MCF 10A (cell line): ENCODE results near the gene RAB30. TPM values are rescaled to one million over a fixed set of nuclear protein-coding genes. Genes with fewer than 3 reads are reported as not detected.

Experiments
- BruUV-seq: library from RNA; stranded (reverse); fragments of 400-500 nt; replicated peaks from 2 replicates; lab custom pipeline; 2021; lab: Mats Ljungman, UMichigan
- CTCF ChIA-PET: fragments of 300-600 bp; sonication (Branson Sonifier 250); formaldehyde crosslinking; extraction: SDS; loops from one replicate; lab custom pipeline; 2021; ENCODE audit warnings: antibody characterized with exemption, inconsistent platforms; lab: Yijun Ruan, JAX
- POLR2A ChIA-PET: fragments of 300-600, 350-650 bp; sonication (Branson Sonifier 250); formaldehyde crosslinking; extraction: SDS; loops from one replicate; lab custom pipeline; 2020; ENCODE audit warnings: antibody characterized with exemption, inconsistent platforms; lab: Yijun Ruan, JAX
- DNase-seq: peaks from one replicate; pipeline ENCODE4 v3.0.0-alpha.2; 2018; ENCODE audit not compliant: unreplicated experiment
- H3K27ac Mint-ChIP-seq: one replicate; pipeline ENCODE4 v1.8.0; 2022; ENCODE audit warnings: mild to moderate bottlenecking, low read depth, mixed read lengths; ENCODE audit not compliant: unreplicated experiment
- H3K27me3 Mint-ChIP-seq: one replicate; pipeline ENCODE4 v1.8.0; 2022; ENCODE audit warnings: mixed read lengths; ENCODE audit not compliant: insufficient read depth, unreplicated experiment
- H3K36me3 Mint-ChIP-seq: one replicate; pipeline ENCODE4 v1.8.0; 2022; ENCODE audit warnings: mild to moderate bottlenecking, moderate library complexity, mixed read lengths; ENCODE audit not compliant: insufficient read depth, unreplicated experiment
- H3K4me1 Mint-ChIP-seq: one replicate; pipeline ENCODE4 v1.8.0; 2022; ENCODE audit warnings: mixed read lengths; ENCODE audit not compliant: insufficient read depth, unreplicated experiment
- H3K4me3 Mint-ChIP-seq: one replicate; pipeline ENCODE4 v1.8.0; 2022; ENCODE audit warnings: mild to moderate bottlenecking, moderate library complexity, mixed read lengths; ENCODE audit not compliant: unreplicated experiment
- H3K9me3 Mint-ChIP-seq: one replicate; pipeline ENCODE4 v1.8.0; 2022; ENCODE audit warnings: mixed read lengths; ENCODE audit not compliant: unreplicated experiment
- intact Hi-C: fragments of 100-400 bp; cut with micrococcal nuclease; formaldehyde crosslinking; loops from 2 replicates; pipeline ENCODE4 v1.14.1; 2022
- total RNA-seq: library from RNA; stranded (reverse); gene quantifications from 2 replicates; pipeline ENCODE4 v1.2.3, GENCODE V29; 2022
- TF ChIP-seq, protein P1 (sequence below): fragments of 200-600 bp; IDR thresholded peaks from one replicate; pipeline ENCODE4 v1.8.0; 2022; ENCODE audit warnings: antibody characterized with exemption, mild to moderate bottlenecking; ENCODE audit not compliant: unreplicated experiment

Gene RAB30
- total RNA-seq, 1 experiment from 2014 or later = 12.5 TPM

DNA sequence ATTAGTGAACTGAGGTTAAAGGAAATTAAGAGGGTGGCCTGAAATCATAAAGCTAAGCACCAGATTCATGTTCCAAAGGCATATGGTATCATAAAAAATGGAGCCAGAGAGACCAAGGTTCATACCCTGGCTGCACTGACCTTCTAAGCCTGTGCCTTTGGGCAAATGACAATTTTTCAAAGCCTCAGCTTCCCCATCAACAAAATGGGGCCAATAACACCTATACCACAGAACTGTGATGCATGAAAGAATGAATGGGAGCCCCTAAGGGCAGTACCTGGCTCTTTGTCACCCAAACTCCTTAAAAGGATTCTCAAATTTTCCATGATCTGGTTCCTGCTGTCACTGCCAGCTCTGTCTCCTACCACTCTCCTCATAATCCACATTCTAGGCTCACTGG is 72.5 kb downstream of the RAB30 start:
- DNase-seq = no peak
- no peaks in the 10 kb centered on the region for H3K9me3 Mint-ChIP-seq
- ChIA-PET POLR2A (interaction anchor here (1.0 to 1.1 kb wide), 2 partner anchors 24 to 35 kb away, joined by 4 to 5 read pairs; no protein-coding TSS in a partner anchor), CTCF (interaction anchor here (0.6 to 1.4 kb wide), 3 partner anchors 23 to 298 kb away, joined by 3 to 4 read pairs (median 3); no protein-coding TSS in a partner anchor)
- BruUV-seq = no TSS peak
- H3K4me1 Mint-ChIP-seq = peaks cover 9% of the 10 kb centered on the region
- TF ChIP-seq, protein P1, sequence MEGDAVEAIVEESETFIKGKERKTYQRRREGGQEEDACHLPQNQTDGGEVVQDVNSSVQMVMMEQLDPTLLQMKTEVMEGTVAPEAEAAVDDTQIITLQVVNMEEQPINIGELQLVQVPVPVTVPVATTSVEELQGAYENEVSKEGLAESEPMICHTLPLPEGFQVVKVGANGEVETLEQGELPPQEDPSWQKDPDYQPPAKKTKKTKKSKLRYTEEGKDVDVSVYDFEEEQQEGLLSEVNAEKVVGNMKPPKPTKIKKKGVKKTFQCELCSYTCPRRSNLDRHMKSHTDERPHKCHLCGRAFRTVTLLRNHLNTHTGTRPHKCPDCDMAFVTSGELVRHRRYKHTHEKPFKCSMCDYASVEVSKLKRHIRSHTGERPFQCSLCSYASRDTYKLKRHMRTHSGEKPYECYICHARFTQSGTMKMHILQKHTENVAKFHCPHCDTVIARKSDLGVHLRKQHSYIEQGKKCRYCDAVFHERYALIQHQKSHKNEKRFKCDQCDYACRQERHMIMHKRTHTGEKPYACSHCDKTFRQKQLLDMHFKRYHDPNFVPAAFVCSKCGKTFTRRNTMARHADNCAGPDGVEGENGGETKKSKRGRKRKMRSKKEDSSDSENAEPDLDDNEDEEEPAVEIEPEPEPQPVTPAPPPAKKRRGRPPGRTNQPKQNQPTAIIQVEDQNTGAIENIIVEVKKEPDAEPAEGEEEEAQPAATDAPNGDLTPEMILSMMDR = no peak
- H3K4me3 Mint-ChIP-seq = no peak overlapping the region
- peaks cover 15% of the 10 kb centered on the region for H3K36me3 Mint-ChIP-seq
- intact Hi-C loops = no loop called here
- H3K27me3 Mint-ChIP-seq = no peaks in the 10 kb centered on the region
- H3K27ac Mint-ChIP-seq = no peak overlapping the region

DNA sequence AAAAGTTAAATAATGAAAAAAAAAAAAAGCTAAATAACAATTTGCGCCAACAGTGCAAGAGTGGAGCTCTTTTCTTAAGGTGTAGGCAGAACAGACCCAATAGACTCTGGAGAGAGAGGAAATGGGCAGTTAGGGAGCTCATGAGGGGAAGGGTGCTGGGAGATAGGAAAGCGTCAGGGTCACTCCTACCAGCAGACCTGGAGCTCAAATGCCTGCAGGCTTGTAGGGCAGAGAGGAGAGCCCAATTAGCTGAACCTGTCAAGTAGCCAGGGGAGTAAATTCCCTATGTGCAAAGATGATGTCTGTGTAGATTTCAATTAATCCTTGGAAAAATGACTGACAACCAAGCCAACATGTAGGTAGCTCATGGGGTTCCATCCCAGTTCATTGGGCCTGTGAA is 73.0 kb downstream of the RAB30 start:
- no TSS peak for BruUV-seq
- POLR2A ChIA-PET = interaction anchor here (1.0 to 1.1 kb wide), 2 partner anchors 24 to 35 kb away, joined by 4 to 5 read pairs; no protein-coding TSS in a partner anchor
- CTCF ChIA-PET = interaction anchor here (0.6 to 1.4 kb wide), 4 partner anchors 23 to 1155 kb away, joined by 3 to 4 read pairs (median 3); no protein-coding TSS in a partner anchor
- no peak for DNase-seq
- TF ChIP-seq, protein P1 = no peak
- Mint-ChIP-seq H3K27ac (no peak overlapping the region), H3K4me3 (no peak overlapping the region), H3K27me3 (no peaks in the 10 kb centered on the region), H3K4me1 (peaks cover 13% of the 10 kb centered on the region), H3K36me3 (peaks cover 15% of the 10 kb centered on the region), H3K9me3 (no peaks in the 10 kb centered on the region)
- intact Hi-C loops = no loop called here

DNA sequence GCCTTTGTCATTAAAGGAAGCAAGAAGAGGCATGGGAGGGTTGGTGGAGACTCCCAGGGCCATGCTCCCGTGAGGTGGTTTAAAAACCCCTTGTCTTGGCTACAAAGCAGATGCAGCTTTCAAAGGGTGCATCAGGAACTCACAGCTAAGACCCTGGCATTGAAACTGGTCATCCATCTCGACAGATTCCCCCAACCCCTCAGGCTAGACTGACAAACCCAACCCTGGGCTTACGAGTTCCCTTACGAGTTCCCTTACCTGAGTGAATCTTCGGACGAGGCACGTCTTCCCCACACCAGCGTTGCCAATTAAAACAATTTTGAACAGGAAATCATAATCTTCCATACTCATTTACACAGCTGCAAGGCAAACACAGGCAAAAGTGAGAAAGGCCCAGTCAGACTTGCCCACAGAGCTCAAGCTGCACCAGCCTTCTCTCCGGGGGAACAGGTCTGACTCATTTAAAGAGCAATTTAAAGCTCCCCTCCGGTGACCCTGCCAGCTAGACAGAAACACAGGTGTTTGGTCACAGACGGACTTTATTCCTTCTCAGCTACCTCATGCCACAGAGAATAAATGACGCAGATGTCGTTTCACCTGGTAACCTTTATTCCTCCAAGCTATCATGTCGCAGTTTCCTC is 74.6 kb downstream of the RAB30 start:
- Mint-ChIP-seq H3K36me3 (peaks cover 15% of the 10 kb centered on the region), H3K27me3 (no peaks in the 10 kb centered on the region), H3K4me3 (no peak overlapping the region), H3K27ac (no peak overlapping the region), H3K4me1 (peaks cover 10% of the 10 kb centered on the region), H3K9me3 (no peaks in the 10 kb centered on the region)
- DNase-seq = no peak
- ChIA-PET POLR2A (interaction anchor here (1.1 kb wide), 1 partner anchor 75 kb away, joined by 4 read pairs; the partner anchor contains the start of gene RAB30), CTCF (no interaction called here)
- TF ChIP-seq, protein P1 = no peak
- BruUV-seq = no TSS peak
- intact Hi-C loops = no loop called here

DNA sequence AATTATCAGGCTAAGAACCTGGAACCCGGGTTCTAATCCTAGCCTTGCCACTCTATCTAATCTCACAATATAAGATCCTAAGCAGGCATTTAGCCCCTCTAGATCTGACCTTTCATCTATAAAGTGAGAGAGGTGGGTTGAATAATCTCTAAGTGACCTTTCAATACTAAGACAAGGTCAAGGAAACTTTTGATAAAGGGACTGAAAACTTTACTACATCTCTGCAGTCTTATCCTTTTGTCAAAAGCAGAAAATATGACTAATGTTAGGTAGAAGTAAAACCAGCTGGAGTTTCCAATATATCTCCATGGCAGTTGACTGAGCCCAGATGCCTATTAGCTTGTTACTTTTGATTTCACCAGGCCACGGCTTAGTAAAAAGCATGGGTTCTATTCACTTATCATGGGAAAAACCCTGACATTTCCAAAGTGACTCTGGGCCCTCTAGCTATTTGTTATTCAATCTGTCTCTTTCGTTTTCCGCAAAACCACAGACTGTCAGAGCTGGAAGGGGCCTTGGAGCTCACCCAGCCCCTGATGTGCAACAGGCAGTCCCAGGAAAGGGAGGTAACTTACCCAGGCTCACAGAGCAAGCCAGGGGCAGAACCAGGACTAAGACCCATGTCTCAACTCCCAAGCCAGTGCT is 75.8 kb downstream of the RAB30 start:
- TF ChIP-seq, protein P1 = no peak
- Mint-ChIP-seq H3K27me3 (no peaks in the 10 kb centered on the region), H3K4me1 (peaks cover 8% of the 10 kb centered on the region), H3K36me3 (peaks cover 15% of the 10 kb centered on the region), H3K27ac (no peak overlapping the region), H3K9me3 (no peaks in the 10 kb centered on the region), H3K4me3 (no peak overlapping the region)
- no TSS peak for BruUV-seq
- ChIA-PET CTCF (interaction anchor here (1.0 to 2.1 kb wide), 3 partner anchors 11 to 254 kb away, joined by 3 to 5 read pairs (median 4); no protein-coding TSS in a partner anchor), POLR2A (interaction anchor here (0.8 to 0.9 kb wide), 4 partner anchors 13 to 161 kb away, joined by 3 to 6 read pairs (median 4); partner anchors contain the start of genes PCF11 and RAB30)
- intact Hi-C loops = no loop called here
- DNase-seq = no peak
